HFFc6 (cell line): ENCODE data around the gene SCN4A. TPM values are rescaled to one million over a fixed set of nuclear protein-coding genes. Genes with fewer than 3 reads are reported as not detected.

ENCODE experiments used
- DNase-seq: peaks from one replicate; pipeline ENCODE4 v3.0.0-alpha.2; 2018
- H3K27ac Mint-ChIP-seq: 2 replicates; pipeline ENCODE4 v1.8.0; 2020; ENCODE audit warnings: mild to moderate bottlenecking, mixed read lengths
- H3K27me3 Mint-ChIP-seq: 2 replicates; pipeline ENCODE4 v1.8.0; 2021; ENCODE audit warnings: mild to moderate bottlenecking, moderate library complexity, mixed read lengths; ENCODE audit not compliant: insufficient read depth
- H3K36me3 Mint-ChIP-seq: 2 replicates; pipeline ENCODE4 v1.8.0; 2021; ENCODE audit warnings: low read depth, mixed read lengths
- H3K4me1 Mint-ChIP-seq: 2 replicates; pipeline ENCODE4 v1.8.0; 2020; ENCODE audit warnings: low read depth, mixed read lengths
- H3K4me3 Mint-ChIP-seq: 2 replicates; pipeline ENCODE4 v1.8.0; 2020; ENCODE audit warnings: mild to moderate bottlenecking, moderate library complexity, mixed read lengths
- H3K9me3 Mint-ChIP-seq: 2 replicates; pipeline ENCODE4 v1.8.0; 2020; ENCODE audit warnings: mild to moderate bottlenecking, mixed read lengths
- total RNA-seq, 6 experiments: library from RNA; stranded (reverse); fragmentation: NEBNext Ultra II Directional; extraction: Animal tissue kit (Norgen Biotek cat#: 25700); gene quantifications; 2 replicates in 1 of 6; 3 replicates in 5 of 6; pipeline ENCODE4 v1.2.3, GENCODE V29; 2021
- TF ChIP-seq, protein P1 (sequence below): fragments of 200-600 bp; sonication (generic); IDR thresholded peaks from 2 replicates; pipeline ENCODE4 v1.5.0; 2021; ENCODE audit warnings: antibody characterized with exemption, mild to moderate bottlenecking

Gene SCN4A
- total RNA-seq, 6 experiments from 2014 or later = not detected

- Mint-ChIP-seq H3K9me3 (no peaks in the 10 kb centered on the region), H3K27ac (no peak overlapping the region), H3K4me3 (no peak overlapping the region), H3K36me3 (no peaks in the 10 kb centered on the region), H3K4me1 (no peaks in the 10 kb centered on the region), H3K27me3 (peaks cover 10% of the 10 kb centered on the region)
- TF ChIP-seq, protein P1, sequence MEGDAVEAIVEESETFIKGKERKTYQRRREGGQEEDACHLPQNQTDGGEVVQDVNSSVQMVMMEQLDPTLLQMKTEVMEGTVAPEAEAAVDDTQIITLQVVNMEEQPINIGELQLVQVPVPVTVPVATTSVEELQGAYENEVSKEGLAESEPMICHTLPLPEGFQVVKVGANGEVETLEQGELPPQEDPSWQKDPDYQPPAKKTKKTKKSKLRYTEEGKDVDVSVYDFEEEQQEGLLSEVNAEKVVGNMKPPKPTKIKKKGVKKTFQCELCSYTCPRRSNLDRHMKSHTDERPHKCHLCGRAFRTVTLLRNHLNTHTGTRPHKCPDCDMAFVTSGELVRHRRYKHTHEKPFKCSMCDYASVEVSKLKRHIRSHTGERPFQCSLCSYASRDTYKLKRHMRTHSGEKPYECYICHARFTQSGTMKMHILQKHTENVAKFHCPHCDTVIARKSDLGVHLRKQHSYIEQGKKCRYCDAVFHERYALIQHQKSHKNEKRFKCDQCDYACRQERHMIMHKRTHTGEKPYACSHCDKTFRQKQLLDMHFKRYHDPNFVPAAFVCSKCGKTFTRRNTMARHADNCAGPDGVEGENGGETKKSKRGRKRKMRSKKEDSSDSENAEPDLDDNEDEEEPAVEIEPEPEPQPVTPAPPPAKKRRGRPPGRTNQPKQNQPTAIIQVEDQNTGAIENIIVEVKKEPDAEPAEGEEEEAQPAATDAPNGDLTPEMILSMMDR = no peak
- no peak for DNase-seq
These were observed 26.8 kb downstream of the SCN4A start for GRCh38 chr17:63945784-63946439.

GRCh38 chr17:63944736-63945499, 27.8 kb downstream of the SCN4A start:
- peaks cover 10% of the 10 kb centered on the region for H3K27me3 Mint-ChIP-seq
- no peak for DNase-seq
- H3K36me3 Mint-ChIP-seq = no peaks in the 10 kb centered on the region
- H3K9me3 Mint-ChIP-seq = no peaks in the 10 kb centered on the region
- no peak overlapping the region for H3K4me3 Mint-ChIP-seq
- TF ChIP-seq, protein P1 = no peak
- no peak overlapping the region for H3K27ac Mint-ChIP-seq
- no peaks in the 10 kb centered on the region for H3K4me1 Mint-ChIP-seq

DNA sequence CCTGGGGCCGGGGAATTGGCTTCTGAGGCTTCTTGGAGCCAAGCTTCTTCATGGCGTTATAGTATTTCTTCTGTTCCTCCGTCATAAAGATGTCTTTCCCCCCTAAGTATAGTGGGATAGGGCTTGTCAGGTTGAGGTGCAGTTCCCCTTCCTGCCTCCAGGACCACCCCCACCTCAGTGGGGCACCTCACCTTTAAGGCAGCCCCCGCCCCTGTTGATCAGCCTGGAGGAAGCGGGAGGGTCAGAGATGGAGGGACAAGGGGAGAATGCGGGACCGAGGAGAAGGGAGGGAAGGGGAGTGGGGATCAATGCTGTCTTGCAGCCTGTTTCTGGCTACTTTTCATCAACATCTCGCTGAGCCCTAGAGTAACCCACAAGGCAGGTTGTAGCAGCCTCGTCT, 29.0 kb downstream of the SCN4A start:
- Mint-ChIP-seq H3K27ac (no peak overlapping the region), H3K4me3 (no peak overlapping the region), H3K27me3 (peaks cover 10% of the 10 kb centered on the region), H3K9me3 (no peaks in the 10 kb centered on the region), H3K4me1 (no peaks in the 10 kb centered on the region), H3K36me3 (no peaks in the 10 kb centered on the region)
- TF ChIP-seq, protein P1 = peak; percentile 45
- no peak for DNase-seq

- no peaks in the 10 kb centered on the region for H3K4me1 Mint-ChIP-seq
- H3K36me3 Mint-ChIP-seq = no peaks in the 10 kb centered on the region
- DNase-seq = no peak
- H3K27me3 Mint-ChIP-seq = peaks cover 10% of the 10 kb centered on the region
- H3K27ac Mint-ChIP-seq = no peak overlapping the region
- no peak overlapping the region for H3K4me3 Mint-ChIP-seq
- no peaks in the 10 kb centered on the region for H3K9me3 Mint-ChIP-seq
- TF ChIP-seq, protein P1 = no peak
These were observed 30.3 kb downstream of the SCN4A start for GRCh38 chr17:63942309-63942985.

GRCh38 chr17:63941751-63942150, 31.0 kb downstream of the SCN4A start:
- Mint-ChIP-seq H3K27ac (no peak overlapping the region), H3K27me3 (peaks cover 14% of the 10 kb centered on the region), H3K9me3 (no peaks in the 10 kb centered on the region), H3K4me3 (no peak overlapping the region), H3K4me1 (no peaks in the 10 kb centered on the region), H3K36me3 (no peaks in the 10 kb centered on the region)
- DNase-seq = no peak
- TF ChIP-seq, protein P1 = no peak
